Measurements from ENCODE around the gene VWA8. TPM values are rescaled to one million over a fixed set of nuclear protein-coding genes. Genes with fewer than 3 reads are reported as not detected.

The VWA8 gene
- total RNA-seq, 4 donors from 2014 or later: 12.0 to 34.0 (median 16.6) TPM

- H3K36me3 ChIP-seq: no peaks in the 10 kb centered on the region
- WGBS: 79% methylated on average over 2 of the region's 2 CpGs
- no peak for TF ChIP-seq CTCF (IDR thresholded peaks at IDR 0.05)
- TF ChIP-seq EP300 (IDR thresholded peaks at IDR 0.05): no peak
- TF ChIP-seq POLR2A (IDR thresholded peaks at IDR 0.05): no peak
- TF ChIP-seq POLR2AphosphoS5 (IDR thresholded peaks at IDR 0.05): no peak
Observed at GRCh38 chr13:41970918-41971317, 10.0 kb upstream of the VWA8 start.

GRCh38 chr13:41970022-41970421, 9.1 kb upstream of the VWA8 start:
- H3K4me1 ChIP-seq: peaks cover 3% of the 10 kb centered on the region
- H3K27ac ChIP-seq: no peak overlapping the region
- no peak for DNase-seq (ENCODE audit: low spot score in 2 of 2)

More at GRCh38 chr13:41970918-41971317, 10.0 kb upstream of the VWA8 start:
- Histone ChIP-seq H3K9me3 (no peaks in the 10 kb centered on the region), H3K4me1 (peaks cover 5% of the 10 kb centered on the region), H3K4me3 (no peak overlapping the region), H3K27me3 (no peaks in the 10 kb centered on the region), H3K27ac (no peak overlapping the region)
- DNase-seq (ENCODE audit: low spot score in 2 of 2): no peak

GRCh38 chr13:41969072-41969471, 8.2 kb upstream of the VWA8 start:
- Histone ChIP-seq H3K4me3 (no peak overlapping the region), H3K27ac (no peak overlapping the region), H3K9me3 (no peaks in the 10 kb centered on the region), H3K4me1 (no peaks in the 10 kb centered on the region), H3K27me3 (no peaks in the 10 kb centered on the region), H3K36me3 (no peaks in the 10 kb centered on the region)
- TF ChIP-seq POLR2AphosphoS5 (IDR thresholded peaks at IDR 0.05) (no peak), CTCF (IDR thresholded peaks at IDR 0.05) (no peak), POLR2A (IDR thresholded peaks at IDR 0.05) (no peak), EP300 (IDR thresholded peaks at IDR 0.05) (no peak)
- no peak for DNase-seq (ENCODE audit: low spot score in 2 of 2)
- WGBS: 95% methylated on average over 4 of the region's 4 CpGs

More at GRCh38 chr13:41970022-41970421, 9.1 kb upstream of the VWA8 start:
- H3K9me3 ChIP-seq: no peaks in the 10 kb centered on the region
- TF ChIP-seq POLR2AphosphoS5 (IDR thresholded peaks at IDR 0.05) (no peak), EP300 (IDR thresholded peaks at IDR 0.05) (no peak)
- H3K36me3 ChIP-seq: no peaks in the 10 kb centered on the region
- H3K4me3 ChIP-seq: no peak overlapping the region
- H3K27me3 ChIP-seq: no peaks in the 10 kb centered on the region

- Histone ChIP-seq H3K36me3 (no peaks in the 10 kb centered on the region), H3K27me3 (no peaks in the 10 kb centered on the region), H3K4me3 (no peak overlapping the region), H3K27ac (no peak overlapping the region), H3K9me3 (no peaks in the 10 kb centered on the region), H3K4me1 (peaks cover 7% of the 10 kb centered on the region)
- 85% methylated on average over 1 of the region's 1 CpG for WGBS
- TF ChIP-seq POLR2AphosphoS5 (IDR thresholded peaks at IDR 0.05) (no peak), CTCF (IDR thresholded peaks at IDR 0.05) (no peak), EP300 (IDR thresholded peaks at IDR 0.05) (no peak), POLR2A (IDR thresholded peaks at IDR 0.05) (no peak)
- DNase-seq (ENCODE audit: low spot score in 2 of 2): no peak
Observed at GRCh38 chr13:41966671-41967070, 5.8 kb upstream of the VWA8 start.

- no peaks in the 10 kb centered on the region for H3K27me3 ChIP-seq
- 55% methylated on average over 1 of the region's 1 CpG for WGBS
- TF ChIP-seq CTCF (IDR thresholded peaks at IDR 0.05) (no peak), POLR2AphosphoS5 (IDR thresholded peaks at IDR 0.05) (no peak), EP300 (IDR thresholded peaks at IDR 0.05) (no peak), POLR2A (IDR thresholded peaks at IDR 0.05) (no peak)
- no peak overlapping the region for H3K4me3 ChIP-seq
- no peaks in the 10 kb centered on the region for H3K36me3 ChIP-seq
- peak overlapping the region; percentile 65 for H3K27ac ChIP-seq
- DNase-seq (ENCODE audit: low spot score in 2 of 2): no peak
- no peaks in the 10 kb centered on the region for H3K9me3 ChIP-seq
- peaks cover 28% of the 10 kb centered on the region for H3K4me1 ChIP-seq
Observed at GRCh38 chr13:41962994-41963393, 2.1 kb upstream of the VWA8 start.

- peak overlapping the region; percentile 82 for H3K4me3 ChIP-seq
- no peak for DNase-seq (ENCODE audit: low spot score in 2 of 2)
- H3K9me3 ChIP-seq: no peaks in the 10 kb centered on the region
- H3K27ac ChIP-seq: peak overlapping the region; percentile 89
- 32% methylated on average over 6 of the region's 6 CpGs for WGBS
- H3K4me1 ChIP-seq: peaks cover 28% of the 10 kb centered on the region
- no peak for TF ChIP-seq EP300 (IDR thresholded peaks at IDR 0.05)
- no peak for TF ChIP-seq POLR2A (IDR thresholded peaks at IDR 0.05)
- no peak for TF ChIP-seq POLR2AphosphoS5 (IDR thresholded peaks at IDR 0.05)
- TF ChIP-seq CTCF (IDR thresholded peaks at IDR 0.05): no peak
- no peaks in the 10 kb centered on the region for H3K36me3 ChIP-seq
- H3K27me3 ChIP-seq: no peaks in the 10 kb centered on the region
Observed at GRCh38 chr13:41961466-41961760, 504 bp upstream of the VWA8 start.
